Activated T-cell treated with anti-CD3 and anti-CD28 coated beads, Interleukin-2, amount 50 U/mL, for 24 hours (primary cell): Measurements from ENCODE around the gene TPSB2.

Experiments
- DNase-seq: peaks from one replicate; pipeline ENCODE4 v3.0.0-alpha.2; 2020
- H3K27ac Mint-ChIP-seq: 2 replicates; pipeline ENCODE4 v1.8.0; 2020; ENCODE audit warnings: mild to moderate bottlenecking, mixed read lengths
- H3K27me3 Mint-ChIP-seq: 2 replicates; pipeline ENCODE4 v1.8.0; 2020; ENCODE audit warnings: mixed read lengths
- H3K36me3 Mint-ChIP-seq: 2 replicates; pipeline ENCODE4 v1.8.0; 2020; ENCODE audit warnings: low read depth, mixed read lengths
- H3K4me1 Mint-ChIP-seq: 2 replicates; pipeline ENCODE4 v1.8.0; 2020; ENCODE audit warnings: low read depth, mixed read lengths
- H3K4me3 Mint-ChIP-seq: 2 replicates; pipeline ENCODE4 v1.8.0; 2020; ENCODE audit warnings: mild to moderate bottlenecking, moderate library complexity, mixed read lengths
- H3K9me3 Mint-ChIP-seq: 2 replicates; pipeline ENCODE4 v1.8.0; 2020; ENCODE audit warnings: mixed read lengths

TPSB2 gene

GRCh38 chr16:1182950-1183907 is 46.8 kb downstream of the TPSB2 start:
- no peak for DNase-seq
- peaks cover 2% of the 10 kb centered on the region for H3K27me3 Mint-ChIP-seq
- H3K27ac Mint-ChIP-seq: no peak overlapping the region
- no peak overlapping the region for H3K4me3 Mint-ChIP-seq
- H3K36me3 Mint-ChIP-seq: no peaks in the 10 kb centered on the region
- H3K4me1 Mint-ChIP-seq: no peaks in the 10 kb centered on the region
- no peaks in the 10 kb centered on the region for H3K9me3 Mint-ChIP-seq

- no peaks in the 10 kb centered on the region for H3K36me3 Mint-ChIP-seq
- H3K27me3 Mint-ChIP-seq: peaks cover 2% of the 10 kb centered on the region
- H3K9me3 Mint-ChIP-seq: no peaks in the 10 kb centered on the region
- no peak for DNase-seq
- no peak overlapping the region for H3K4me3 Mint-ChIP-seq
- no peaks in the 10 kb centered on the region for H3K4me1 Mint-ChIP-seq
- H3K27ac Mint-ChIP-seq: no peak overlapping the region
Observed at GRCh38 chr16:1182316-1182671, 47.7 kb downstream of the TPSB2 start.

DNA sequence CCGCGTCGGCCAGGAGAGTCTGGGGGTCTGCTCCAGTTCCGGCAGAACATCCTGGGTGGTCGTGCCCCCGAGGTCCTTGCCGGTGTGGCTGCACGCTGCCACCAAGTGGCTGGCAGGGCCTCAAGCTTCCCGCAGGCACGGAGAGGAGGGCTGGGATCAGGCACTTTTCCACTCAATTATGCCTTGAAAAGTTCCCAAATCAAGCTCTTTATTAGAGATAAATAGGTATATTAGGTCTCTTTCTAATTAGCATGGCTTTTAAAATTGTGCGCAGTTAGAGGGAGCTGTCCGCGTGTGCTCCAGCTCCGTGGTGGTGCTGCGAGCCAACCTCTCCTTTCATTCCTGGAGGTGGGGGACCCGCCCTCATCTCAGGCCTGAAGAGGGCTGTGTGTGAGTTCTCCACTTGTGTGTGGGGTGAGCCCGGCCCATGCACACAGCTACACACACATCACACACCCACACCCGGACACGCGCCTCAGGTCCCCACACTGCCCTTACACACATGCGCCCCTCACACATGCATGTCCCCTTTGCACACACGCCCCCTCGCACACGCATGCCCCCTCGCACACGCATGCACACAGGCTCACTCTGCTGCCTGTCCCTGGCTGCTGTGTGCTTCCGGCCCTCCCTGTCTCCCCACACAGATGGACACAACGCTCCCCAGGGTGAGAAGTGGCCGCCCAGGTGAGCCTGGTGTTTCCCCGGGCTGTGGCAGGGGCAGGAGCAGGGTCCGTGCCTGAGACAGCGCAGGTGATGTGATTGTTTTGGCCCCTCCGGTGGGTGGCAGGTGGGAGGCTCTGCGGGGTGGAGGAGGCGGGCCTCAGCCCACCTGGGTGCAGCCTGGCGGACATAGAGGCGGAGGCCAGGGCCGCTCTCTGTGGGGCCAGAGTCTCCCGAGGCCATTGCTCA is 48.3 kb downstream of the TPSB2 start:
- no peak for DNase-seq
- Mint-ChIP-seq H3K4me1 (no peaks in the 10 kb centered on the region), H3K27ac (no peak overlapping the region), H3K9me3 (no peaks in the 10 kb centered on the region), H3K4me3 (no peak overlapping the region), H3K36me3 (no peaks in the 10 kb centered on the region), H3K27me3 (peaks cover 2% of the 10 kb centered on the region)

- Mint-ChIP-seq H3K9me3 (no peaks in the 10 kb centered on the region), H3K36me3 (no peaks in the 10 kb centered on the region), H3K4me3 (no peak overlapping the region), H3K27ac (no peak overlapping the region), H3K4me1 (no peaks in the 10 kb centered on the region), H3K27me3 (peaks cover 2% of the 10 kb centered on the region)
- DNase-seq: no peak
Observed at GRCh38 chr16:1180549-1181403, 49.2 kb downstream of the TPSB2 start.
